Activated naive CD4-positive, alpha-beta T cell treated with anti-CD3 and anti-CD28 coated beads for 36 hours (primary cell): ENCODE data around the gene MOGAT1. TPM values are rescaled to one million over a fixed set of nuclear protein-coding genes. Genes with fewer than 3 reads are reported as not detected.
"Not testable (repeated sequence)": the region's sequence is repeated elsewhere in the genome, so short reads cannot be mapped to it uniquely, and the experiment has no call there.

Source experiments
- CTCF ChIA-PET: fragments of 350-600 bp; sonication (Branson Sonifier 250); formaldehyde crosslinking; loops from one replicate; lab custom pipeline; 2021; ENCODE audit warnings: antibody characterized with exemption; lab: Charles Lee
- DNase-seq: peaks from one replicate; pipeline ENCODE4 v3.0.0-alpha.2; 2020
- H3K27ac Mint-ChIP-seq: one replicate; pipeline ENCODE4 v1.8.0; 2021; ENCODE audit warnings: mild to moderate bottlenecking, mixed read lengths
- H3K27me3 Mint-ChIP-seq: one replicate; pipeline ENCODE4 v1.8.0; 2021; ENCODE audit warnings: low read depth, mixed read lengths
- H3K36me3 Mint-ChIP-seq: one replicate; pipeline ENCODE4 v1.8.0; 2021; ENCODE audit warnings: low read depth, mixed read lengths
- H3K4me1 Mint-ChIP-seq: one replicate; pipeline ENCODE4 v1.8.0; 2021; ENCODE audit warnings: low read depth, mixed read lengths
- H3K4me3 Mint-ChIP-seq: one replicate; pipeline ENCODE4 v1.8.0; 2021; ENCODE audit warnings: mild to moderate bottlenecking, moderate library complexity, mixed read lengths
- H3K9me3 Mint-ChIP-seq: one replicate; pipeline ENCODE4 v1.8.0; 2021; ENCODE audit warnings: mixed read lengths
- intact Hi-C: fragments of 100-400 bp; cut with micrococcal nuclease; formaldehyde crosslinking; loops from one replicate; pipeline ENCODE4 v1.15.1; 2023
- total RNA-seq, 2 experiments: library from RNA; stranded (reverse); gene quantifications; one replicate each; pipeline ENCODE4 v1.2.3, GENCODE V29; 2021

The MOGAT1 gene
- total RNA-seq, 2 experiments from 2014 or later = not detected

GRCh38 chr2:222753251-222753824 is 81.9 kb downstream of the MOGAT1 start:
- CTCF ChIA-PET = interaction anchor here (0.6 to 1.2 kb wide), 3 partner anchors 10 to 185 kb away, joined by 3 to 5 read pairs (median 4); no protein-coding TSS in a partner anchor
- no peak overlapping the region for H3K27ac Mint-ChIP-seq

GRCh38 chr2:222754324-222754930 is 83.0 kb downstream of the MOGAT1 start:
- Mint-ChIP-seq H3K36me3 (no peaks in the 10 kb centered on the region), H3K4me3 (no peak overlapping the region), H3K27ac (no peak overlapping the region), H3K4me1 (no peaks in the 10 kb centered on the region), H3K27me3 (no peaks in the 10 kb centered on the region), H3K9me3 (no peaks in the 10 kb centered on the region)
- DNase-seq = no peak
- intact Hi-C loops = no loop called here
- CTCF ChIA-PET = no interaction called here

More at GRCh38 chr2:222753251-222753824, 81.9 kb downstream of the MOGAT1 start:
- Mint-ChIP-seq H3K9me3 (no peaks in the 10 kb centered on the region), H3K4me3 (no peak overlapping the region), H3K27me3 (no peaks in the 10 kb centered on the region), H3K36me3 (no peaks in the 10 kb centered on the region), H3K4me1 (no peaks in the 10 kb centered on the region)
- DNase-seq = no peak
- intact Hi-C loops = no loop called here

- DNase-seq, H3K4me1 Mint-ChIP-seq, H3K9me3 Mint-ChIP-seq, H3K4me3 Mint-ChIP-seq, H3K27me3 Mint-ChIP-seq, intact Hi-C loops, H3K36me3 Mint-ChIP-seq, H3K27ac Mint-ChIP-seq: not testable (repeated sequence)
- CTCF ChIA-PET = interaction anchor here (0.6 kb wide), 1 partner anchor 25 kb away, joined by 3 read pairs; no protein-coding TSS in a partner anchor
Measured at GRCh38 chr2:222755593-222755992, 84.1 kb downstream of the MOGAT1 start.

GRCh38 chr2:222756362-222756831 is 84.9 kb downstream of the MOGAT1 start:
- intact Hi-C loops = no loop called here

GRCh38 chr2:222756951-222757650 is 85.6 kb downstream of the MOGAT1 start:
- Mint-ChIP-seq H3K4me1 (no peaks in the 10 kb centered on the region), H3K36me3 (no peaks in the 10 kb centered on the region), H3K9me3 (no peaks in the 10 kb centered on the region), H3K4me3 (no peak overlapping the region), H3K27me3 (no peaks in the 10 kb centered on the region), H3K27ac (no peak overlapping the region)
- no peak for DNase-seq
- CTCF ChIA-PET = no interaction called here
- intact Hi-C loops = no loop called here

More at GRCh38 chr2:222756362-222756831, 84.9 kb downstream of the MOGAT1 start:
- H3K4me3 Mint-ChIP-seq = no peak overlapping the region
- H3K27ac Mint-ChIP-seq = no peak overlapping the region
- no peaks in the 10 kb centered on the region for H3K27me3 Mint-ChIP-seq
- no peaks in the 10 kb centered on the region for H3K9me3 Mint-ChIP-seq
- no peaks in the 10 kb centered on the region for H3K36me3 Mint-ChIP-seq
- CTCF ChIA-PET = interaction anchor here (0.6 kb wide), 1 partner anchor 25 kb away, joined by 3 read pairs; no protein-coding TSS in a partner anchor
- H3K4me1 Mint-ChIP-seq = no peaks in the 10 kb centered on the region
- DNase-seq = no peak

Other genes starting within 250 kb of the MOGAT1 start
- 1 to 10 TPM; 7.0 to 7.1 TPM for gene SGPP2, start 247.1 kb upstream of the MOGAT1 start, total RNA-seq
- gene FARSB, start 15.6 kb upstream of the MOGAT1 start, total RNA-seq = 10 to 100 TPM; 46.4 to 46.8 TPM
- 10 to 100 TPM; 35.1 to 36.1 TPM for gene ACSL3, start 189.4 kb downstream of the MOGAT1 start, total RNA-seq